ENCODE data around the gene ZNF879. TPM values are rescaled to one million over a fixed set of nuclear protein-coding genes. Genes with fewer than 3 reads are reported as not detected.

The ZNF879 gene
- total RNA-seq, 2 donors from 2014 or later, result 1.8 to 2.7 TPM

DNA sequence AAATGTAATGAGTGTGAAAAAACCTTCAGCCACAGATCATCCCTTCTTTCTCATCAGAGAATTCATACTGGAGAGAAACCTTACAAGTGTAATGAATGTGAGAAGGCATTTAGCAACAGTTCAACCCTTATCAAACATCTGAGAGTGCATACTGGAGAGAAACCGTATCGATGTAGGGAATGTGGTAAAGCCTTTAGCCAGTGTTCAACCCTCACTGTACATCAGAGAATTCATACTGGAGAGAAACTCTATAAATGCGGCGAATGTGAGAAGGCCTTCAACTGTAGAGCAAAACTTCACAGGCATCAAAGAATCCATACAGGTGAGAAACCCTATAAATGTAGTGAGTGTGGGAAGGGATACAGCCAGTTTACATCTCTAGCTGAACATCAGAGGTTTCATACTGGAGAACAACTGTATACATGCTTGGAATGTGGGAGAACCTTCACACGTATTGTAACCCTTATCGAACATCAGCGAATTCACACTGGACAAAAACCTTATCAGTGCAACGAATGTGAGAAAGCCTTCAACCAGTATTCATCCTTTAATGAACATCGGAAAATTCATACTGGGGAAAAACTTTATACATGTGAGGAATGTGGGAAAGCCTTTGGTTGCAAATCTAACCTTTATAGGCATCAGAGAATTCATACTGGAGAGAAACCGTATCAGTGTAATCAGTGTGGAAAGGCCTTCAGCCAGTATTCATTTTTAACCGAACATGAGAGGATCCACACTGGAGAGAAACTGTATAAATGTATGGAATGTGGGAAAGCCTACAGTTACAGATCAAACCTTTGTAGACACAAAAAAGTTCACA, 55.8 kb downstream of the ZNF879 start:
- Histone ChIP-seq H3K9ac (ENCODE audit: low read depth in 2 of 2, low read length in 2 of 2) (no peak overlapping the region), H3K27ac (no peak overlapping the region), H3K36me3 (no peaks in the 10 kb centered on the region), H3K4me1 (no peaks in the 10 kb centered on the region), H3K9me3 (peaks cover 7% of the 10 kb centered on the region), H3K27me3 (no peaks in the 10 kb centered on the region), H3K4me3 (no peak overlapping the region)
- DNase-seq, result no peak
- intact Hi-C loops (cut with DNase I), result no loop called here
- TF ChIP-seq, protein P1, sequence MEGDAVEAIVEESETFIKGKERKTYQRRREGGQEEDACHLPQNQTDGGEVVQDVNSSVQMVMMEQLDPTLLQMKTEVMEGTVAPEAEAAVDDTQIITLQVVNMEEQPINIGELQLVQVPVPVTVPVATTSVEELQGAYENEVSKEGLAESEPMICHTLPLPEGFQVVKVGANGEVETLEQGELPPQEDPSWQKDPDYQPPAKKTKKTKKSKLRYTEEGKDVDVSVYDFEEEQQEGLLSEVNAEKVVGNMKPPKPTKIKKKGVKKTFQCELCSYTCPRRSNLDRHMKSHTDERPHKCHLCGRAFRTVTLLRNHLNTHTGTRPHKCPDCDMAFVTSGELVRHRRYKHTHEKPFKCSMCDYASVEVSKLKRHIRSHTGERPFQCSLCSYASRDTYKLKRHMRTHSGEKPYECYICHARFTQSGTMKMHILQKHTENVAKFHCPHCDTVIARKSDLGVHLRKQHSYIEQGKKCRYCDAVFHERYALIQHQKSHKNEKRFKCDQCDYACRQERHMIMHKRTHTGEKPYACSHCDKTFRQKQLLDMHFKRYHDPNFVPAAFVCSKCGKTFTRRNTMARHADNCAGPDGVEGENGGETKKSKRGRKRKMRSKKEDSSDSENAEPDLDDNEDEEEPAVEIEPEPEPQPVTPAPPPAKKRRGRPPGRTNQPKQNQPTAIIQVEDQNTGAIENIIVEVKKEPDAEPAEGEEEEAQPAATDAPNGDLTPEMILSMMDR (IDR thresholded peaks at IDR 0.05), result no peak

DNA sequence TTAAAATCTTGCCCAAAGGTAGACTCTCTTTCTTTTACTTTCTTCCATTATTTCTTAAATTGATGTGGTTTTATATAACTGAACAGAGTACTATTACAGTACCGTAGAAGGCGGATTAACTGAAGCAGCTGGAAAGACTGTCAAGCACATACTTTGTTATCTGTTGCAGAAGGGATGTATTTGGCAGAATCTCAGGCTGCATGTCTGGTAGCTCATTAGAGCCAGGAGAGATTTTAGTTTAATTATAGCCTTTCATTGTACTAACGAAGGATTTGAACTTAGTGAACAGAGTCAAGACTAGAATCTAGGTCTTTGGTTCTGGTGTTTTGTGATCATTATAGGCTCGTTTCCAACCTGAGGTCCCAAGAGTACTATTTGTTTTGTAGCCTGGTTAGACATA, 57.1 kb downstream of the ZNF879 start:
- intact Hi-C loops (cut with DNase I), result no loop called here
- H3K9me3 ChIP-seq, result peaks cover 12% of the 10 kb centered on the region

More for the DNA sequence above, 57.1 kb downstream of the ZNF879 start:
- DNase-seq, result no peak
- Histone ChIP-seq H3K27me3 (no peaks in the 10 kb centered on the region), H3K4me1 (no peaks in the 10 kb centered on the region), H3K9ac (ENCODE audit: low read depth in 2 of 2, low read length in 2 of 2) (no peak overlapping the region), H3K36me3 (no peaks in the 10 kb centered on the region), H3K4me3 (no peak overlapping the region), H3K27ac (no peak overlapping the region)
- TF ChIP-seq, protein P1 (IDR thresholded peaks at IDR 0.05), result no peak

Other genes starting within 250 kb of the ZNF879 start
- gene ZNF354B, start 163.9 kb upstream of the ZNF879 start, total RNA-seq, result 1 to 10 TPM; 7.5 to 9.3 TPM
- gene ZFP2, start 127.9 kb upstream of the ZNF879 start, total RNA-seq, result 1 to 10 TPM in 1 of 2 donors, under 1 TPM in 1; 0.89 to 1.0 TPM
- gene ZNF454, start 82.6 kb upstream of the ZNF879 start, total RNA-seq, result 1 to 10 TPM; 1.4 TPM
- not detected for gene GRM6, start 28.5 kb upstream of the ZNF879 start, total RNA-seq
- 1 to 10 TPM; 1.7 to 1.9 TPM for gene ZNF354C, start 36.6 kb downstream of the ZNF879 start, total RNA-seq

Measured in colonic mucosa (tissue), 4 donors.